Mononuclear cell (primary cell): ENCODE measurements around the gene KIF25. TPM values are rescaled to one million over a fixed set of nuclear protein-coding genes. Genes with fewer than 3 reads are reported as not detected.
"Not testable (repeated sequence)": the region's sequence is repeated elsewhere in the genome, so short reads cannot be mapped to it uniquely, and the experiment has no call there.

Experiments used
- H3K27me3 ChIP-seq: 2 replicates; pipeline ENCODE4 v1.6.0; 2011; ENCODE audit warnings: low read length, control low read depth; ENCODE audit not compliant: insufficient read depth
- H3K4me1 ChIP-seq: 2 replicates; pipeline ENCODE4 v1.5.1; 2011; ENCODE audit warnings: mild to moderate bottlenecking, low read length, control low read depth; ENCODE audit not compliant: insufficient read depth
- H3K4me3 ChIP-seq: 2 replicates; pipeline ENCODE4 v1.5.1; 2011; ENCODE audit warnings: mild to moderate bottlenecking, low read length, moderate library complexity
- H3K9me3 ChIP-seq: 2 replicates; pipeline ENCODE4 v1.5.1; 2011; ENCODE audit warnings: low read depth, mild to moderate bottlenecking, control low read depth, low read length
- total RNA-seq: library from RNA; depleted of rRNA; stranded (reverse); fragments of >200 nt; gene quantifications from one replicate; pipeline ENCODE4 v1.2.3, GENCODE V29; 2012

Gene KIF25
- total RNA-seq, 1 donor, result not detected

- Histone ChIP-seq H3K4me1 (no peaks in the 10 kb centered on the region), H3K27me3 (no peaks in the 10 kb centered on the region), H3K4me3 (no peak overlapping the region), H3K9me3 (no peaks in the 10 kb centered on the region)
Measured at GRCh38 chr6:168000198-168001028, 2.9 kb downstream of the KIF25 start.

GRCh38 chr6:168001029-168001332 is 3.5 kb downstream of the KIF25 start:
- no peaks in the 10 kb centered on the region for H3K4me1 ChIP-seq
- H3K27me3 ChIP-seq, result no peaks in the 10 kb centered on the region
- no peak overlapping the region for H3K4me3 ChIP-seq
- no peaks in the 10 kb centered on the region for H3K9me3 ChIP-seq

- H3K4me1 ChIP-seq, H3K27me3 ChIP-seq, H3K9me3 ChIP-seq, H3K4me3 ChIP-seq: not testable (repeated sequence)
Measured at GRCh38 chr6:168001514-168001913, 4.0 kb downstream of the KIF25 start.

- Histone ChIP-seq H3K4me1 (no peaks in the 10 kb centered on the region), H3K27me3 (no peaks in the 10 kb centered on the region), H3K4me3 (no peak overlapping the region), H3K9me3 (no peaks in the 10 kb centered on the region)
Measured at GRCh38 chr6:168002804-168003203, 5.3 kb downstream of the KIF25 start.

GRCh38 chr6:168004023-168004422 is 6.6 kb downstream of the KIF25 start:
- H3K27me3 ChIP-seq, result no peaks in the 10 kb centered on the region
- no peaks in the 10 kb centered on the region for H3K4me1 ChIP-seq
- no peaks in the 10 kb centered on the region for H3K9me3 ChIP-seq
- no peak overlapping the region for H3K4me3 ChIP-seq

GRCh38 chr6:168004945-168005344 is 7.5 kb downstream of the KIF25 start:
- no peaks in the 10 kb centered on the region for H3K4me1 ChIP-seq
- H3K4me3 ChIP-seq, result no peak overlapping the region
- H3K27me3 ChIP-seq, result no peaks in the 10 kb centered on the region
- no peaks in the 10 kb centered on the region for H3K9me3 ChIP-seq

GRCh38 chr6:168005796-168006195 is 8.3 kb downstream of the KIF25 start:
- Histone ChIP-seq H3K9me3 (peaks cover 4% of the 10 kb centered on the region), H3K4me3 (no peak overlapping the region), H3K27me3 (no peaks in the 10 kb centered on the region), H3K4me1 (no peaks in the 10 kb centered on the region)

GRCh38 chr6:168007592-168008338 is 10.3 kb downstream of the KIF25 start:
- H3K27me3 ChIP-seq, result no peaks in the 10 kb centered on the region
- H3K4me3 ChIP-seq, result no peak overlapping the region
- peaks cover 21% of the 10 kb centered on the region for H3K9me3 ChIP-seq
- no peaks in the 10 kb centered on the region for H3K4me1 ChIP-seq

- H3K27me3 ChIP-seq, result no peaks in the 10 kb centered on the region
- H3K9me3 ChIP-seq, result peaks cover 21% of the 10 kb centered on the region
- H3K4me1 ChIP-seq, result no peaks in the 10 kb centered on the region
- no peak overlapping the region for H3K4me3 ChIP-seq
Measured at GRCh38 chr6:168009331-168009730, 11.9 kb downstream of the KIF25 start.

GRCh38 chr6:168011291-168011690 is 13.8 kb downstream of the KIF25 start:
- Histone ChIP-seq H3K9me3 (peaks cover 21% of the 10 kb centered on the region), H3K4me1 (no peaks in the 10 kb centered on the region), H3K27me3 (no peaks in the 10 kb centered on the region), H3K4me3 (no peak overlapping the region)

- Histone ChIP-seq H3K9me3 (peaks cover 21% of the 10 kb centered on the region), H3K4me1 (no peaks in the 10 kb centered on the region), H3K4me3 (no peak overlapping the region), H3K27me3 (no peaks in the 10 kb centered on the region)
Measured at GRCh38 chr6:168012431-168013249, 15.2 kb downstream of the KIF25 start.

- peaks cover 21% of the 10 kb centered on the region for H3K9me3 ChIP-seq
Measured at GRCh38 chr6:168013250-168013915, 15.9 kb downstream of the KIF25 start.

GRCh38 chr6:168014428-168014827 is 17.0 kb downstream of the KIF25 start:
- Histone ChIP-seq H3K4me1 (no peaks in the 10 kb centered on the region), H3K9me3 (peaks cover 21% of the 10 kb centered on the region), H3K27me3 (no peaks in the 10 kb centered on the region), H3K4me3 (no peak overlapping the region)

More at GRCh38 chr6:168013250-168013915, 15.9 kb downstream of the KIF25 start:
- Histone ChIP-seq H3K27me3 (no peaks in the 10 kb centered on the region), H3K4me3 (no peak overlapping the region), H3K4me1 (no peaks in the 10 kb centered on the region)

GRCh38 chr6:168015009-168015408 is 17.5 kb downstream of the KIF25 start:
- Histone ChIP-seq H3K9me3 (peaks cover 21% of the 10 kb centered on the region), H3K4me1 (no peaks in the 10 kb centered on the region), H3K4me3 (no peak overlapping the region), H3K27me3 (no peaks in the 10 kb centered on the region)
